Urinary bladder (tissue), 4 donors: ENCODE data around the gene ART3. TPM values are rescaled to one million over a fixed set of nuclear protein-coding genes. Genes with fewer than 3 reads are reported as not detected.

Experiments used
- DNase-seq: peaks from one replicate; pipeline ENCODE4 v3.0.0-alpha.2; 2015; ENCODE audit errors: extremely low spot score
- H3K27ac ChIP-seq: one replicate; pipeline ENCODE4 v1.5.1; 2013; ENCODE audit warnings: low read depth, mild to moderate bottlenecking, moderate library complexity
- H3K36me3 ChIP-seq: one replicate; pipeline ENCODE4 v1.6.1; 2013; ENCODE audit warnings: mild to moderate bottlenecking, moderate library complexity; ENCODE audit not compliant: insufficient read depth
- H3K4me1 ChIP-seq: one replicate; pipeline ENCODE4 v1.6.1; 2013; ENCODE audit warnings: mild to moderate bottlenecking, moderate library complexity; ENCODE audit not compliant: insufficient read depth
- H3K4me3 ChIP-seq: one replicate; pipeline ENCODE4 v1.5.1; 2013; ENCODE audit warnings: low read depth, low read length
- WGBS: extraction: QIAGEN DNeasy Blood & Tissue Kit; methylation state at CpG from one replicate; pipeline ENCODE4 v1.1.7; 2013; 5-methylcytosine and 5-hydroxymethylcytosine counted together
- polyA plus RNA-seq: library from polyadenylated mRNA; stranded (reverse); fragments of 200-250 nt; gene quantifications from one replicate; pipeline ENCODE4 v1.2.3, GENCODE V29; 2013
- total RNA-seq: library from RNA; depleted of rRNA; stranded (reverse); fragments of >200 nt; gene quantifications from one replicate; pipeline ENCODE4 v1.2.3, GENCODE V29; 2014
- donor health status: healthy with polysubstance abuse.
- donor health status: healthy.

ART3 gene
- total and polyA plus RNA-seq, 2 donors, result 1.0 to 1.1 TPM

GRCh38 chr4:76141241-76141640 is 66.7 kb downstream of the ART3 start:
- WGBS, result 94% methylated on average over 3 of the region's 3 CpGs
- H3K27ac ChIP-seq, result no peak overlapping the region
- H3K36me3 ChIP-seq, result peaks cover 2% of the 10 kb centered on the region
- DNase-seq, result no peak
- H3K4me1 ChIP-seq, result no peaks in the 10 kb centered on the region
- H3K4me3 ChIP-seq, result no peak overlapping the region

GRCh38 chr4:76144546-76144945 is 70.0 kb downstream of the ART3 start:
- no peaks in the 10 kb centered on the region for H3K4me1 ChIP-seq
- no peaks in the 10 kb centered on the region for H3K36me3 ChIP-seq
- no peak overlapping the region for H3K4me3 ChIP-seq
- no peak for DNase-seq
- H3K27ac ChIP-seq, result no peak overlapping the region

GRCh38 chr4:76147454-76148141 is 73.1 kb downstream of the ART3 start:
- Histone ChIP-seq H3K27ac (peak overlapping the region; percentile 86), H3K4me3 (peak overlapping the region; percentile 77), H3K4me1 (no peaks in the 10 kb centered on the region), H3K36me3 (no peaks in the 10 kb centered on the region)
- DNase-seq, result no peak
- 1% methylated on average over 31 of the region's 31 CpGs for WGBS

- H3K4me3 ChIP-seq, result peak within 1 kb of the TSS; percentile 77
- no peaks in the 10 kb centered on the region for H3K4me1 ChIP-seq
- H3K36me3 ChIP-seq, result no peaks in the 10 kb centered on the region
- WGBS, result under 1% methylated on average over 47 of the region's 47 CpGs
- DNase-seq, result peak; percentile 92
- peak within 1 kb of the TSS; percentile 86 for H3K27ac ChIP-seq
These were observed 73.8 kb downstream of the ART3 start, which contains the start of gene NUP54 for GRCh38 chr4:76148142-76148865. Gene NUP54, minus strand, starts transcription at chr4:76148397. Its CDS starts 23 bp downstream, at chr4:76148374.

- DNase-seq, result no peak
- no peak overlapping the region for H3K4me3 ChIP-seq
- H3K4me1 ChIP-seq, result no peaks in the 10 kb centered on the region
- H3K36me3 ChIP-seq, result no peaks in the 10 kb centered on the region
- no peak overlapping the region for H3K27ac ChIP-seq
- 82% methylated on average over 2 of the region's 2 CpGs for WGBS
These were observed 78.8 kb downstream of the ART3 start for GRCh38 chr4:76153356-76153755.

GRCh38 chr4:76155979-76156378 is 81.5 kb downstream of the ART3 start:
- Histone ChIP-seq H3K36me3 (no peaks in the 10 kb centered on the region), H3K4me1 (no peaks in the 10 kb centered on the region), H3K4me3 (no peak overlapping the region), H3K27ac (no peak overlapping the region)
- WGBS, result 75% methylated on average over 3 of the region's 3 CpGs
- no peak for DNase-seq

GRCh38 chr4:76156635-76157034 is 82.1 kb downstream of the ART3 start:
- no peak for DNase-seq
- Histone ChIP-seq H3K36me3 (no peaks in the 10 kb centered on the region), H3K27ac (no peak overlapping the region), H3K4me1 (no peaks in the 10 kb centered on the region), H3K4me3 (no peak overlapping the region)
- WGBS, result 11% methylated on average over 2 of the region's 2 CpGs

- WGBS, result 28% methylated on average over 2 of the region's 2 CpGs
These were observed 85.8 kb downstream of the ART3 start for GRCh38 chr4:76160355-76160754.

More at GRCh38 chr4:76160355-76160754, 85.8 kb downstream of the ART3 start:
- H3K27ac ChIP-seq, result no peak overlapping the region
- H3K4me1 ChIP-seq, result no peaks in the 10 kb centered on the region
- no peak overlapping the region for H3K4me3 ChIP-seq
- no peaks in the 10 kb centered on the region for H3K36me3 ChIP-seq
- no peak for DNase-seq

Other genes with a start within 250 kb of the ART3 start
- not detected for gene PPEF2, start 172.3 kb upstream of the ART3 start, total RNA-seq
- gene PPEF2, start 172.3 kb upstream of the ART3 start, polyA plus RNA-seq, result not detected
- gene NAAA, start 133.7 kb upstream of the ART3 start, total RNA-seq, result 18.6 TPM
- gene NAAA, start 133.7 kb upstream of the ART3 start, polyA plus RNA-seq, result 26.4 TPM
- 44.7 TPM for gene SDAD1, start 83.8 kb upstream of the ART3 start, total RNA-seq
- gene SDAD1, start 83.8 kb upstream of the ART3 start, polyA plus RNA-seq, result 23.9 TPM
- gene CXCL9, start 67.2 kb upstream of the ART3 start, total RNA-seq, result 0.48 TPM
- gene CXCL9, start 67.2 kb upstream of the ART3 start, polyA plus RNA-seq, result 1.3 TPM
- gene CXCL10, start 51.2 kb upstream of the ART3 start, total RNA-seq, result 7.6 TPM
- 0.48 TPM for gene CXCL10, start 51.2 kb upstream of the ART3 start, polyA plus RNA-seq
- gene CXCL11, start 38.6 kb upstream of the ART3 start, total RNA-seq, result 0.85 TPM
- gene CXCL11, start 38.6 kb upstream of the ART3 start, polyA plus RNA-seq, result 0.06 TPM
- gene NUP54, start 73.7 kb downstream of the ART3 start, total RNA-seq, result 94.5 TPM
- gene NUP54, start 73.7 kb downstream of the ART3 start, polyA plus RNA-seq, result 25.1 TPM
- 271 TPM for gene SCARB2, start 139.1 kb downstream of the ART3 start, total RNA-seq
- 123 TPM for gene SCARB2, start 139.1 kb downstream of the ART3 start, polyA plus RNA-seq
- gene FAM47E, start 177.0 kb downstream of the ART3 start, total RNA-seq, result 4.0 TPM
- 1.7 TPM for gene FAM47E, start 177.0 kb downstream of the ART3 start, polyA plus RNA-seq
- 9.1 TPM for gene STBD1, start 232.0 kb downstream of the ART3 start, total RNA-seq
- 22.5 TPM for gene STBD1, start 232.0 kb downstream of the ART3 start, polyA plus RNA-seq